Gastroesophageal sphincter (tissue), 3 donors: ENCODE measurements around the gene SPEN.

Source experiments
- EP300 ChIP-seq: sonication (generic); formaldehyde crosslinking; IDR thresholded peaks from one replicate; pipeline ENCODE4 v1.6.1; 2017; ENCODE audit warnings: antibody characterized with exemption, mild to moderate bottlenecking
- POLR2A ChIP-seq, 2 donors: fragments of 450-650 bp; IDR thresholded peaks; one replicate each; pipeline ENCODE4 v1.6.1; 2017; ENCODE audit warnings: antibody characterized with exemption in 2 of 2, mild to moderate bottlenecking in 2 of 2, moderate library complexity in 1 of 2
- POLR2AphosphoS5 ChIP-seq: sonication (generic); formaldehyde crosslinking; IDR thresholded peaks from one replicate; pipeline ENCODE4 v1.6.1; 2017; ENCODE audit warnings: antibody characterized with exemption
- TF ChIP-seq, protein P1 (sequence below), 4 experiments: fragments of 200-600 bp in 2 of 4; fragments of 450-650 bp in 2 of 4; sonication (generic) in 1 of 4; IDR thresholded peaks; one replicate each; pipeline ENCODE4 v1.5.1; 2017 to 2019; ENCODE audit warnings: antibody characterized with exemption in 4 of 4, mild to moderate bottlenecking in 2 of 4, moderate library complexity in 2 of 4

DNA sequence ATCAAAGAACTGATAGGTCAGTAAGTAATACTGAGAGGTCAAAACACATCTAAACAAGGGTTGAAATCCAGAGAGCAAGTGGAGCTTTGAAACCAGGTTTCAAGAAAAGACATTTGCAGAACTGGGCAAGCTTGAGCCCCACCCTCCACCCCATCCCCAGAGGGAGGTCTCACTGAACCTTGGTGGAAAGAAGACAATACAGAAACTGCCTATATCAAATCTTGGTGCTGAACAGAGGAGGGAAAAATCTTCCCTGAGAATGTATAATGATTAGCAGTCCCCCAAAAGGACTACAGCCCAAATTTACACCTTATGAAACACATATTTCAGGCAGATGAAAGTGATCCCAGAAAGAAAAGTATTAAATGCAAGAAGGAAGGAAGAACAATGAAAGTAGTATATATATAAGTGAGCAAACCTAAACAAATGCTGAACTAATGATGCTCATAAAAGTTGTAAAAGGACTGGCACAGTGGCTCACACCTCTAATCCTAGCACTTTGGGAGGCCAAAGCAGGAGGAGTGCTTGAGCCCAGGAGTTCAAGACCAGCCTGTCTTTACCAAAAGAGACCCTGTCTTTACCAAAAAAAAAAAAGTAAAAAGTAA lies 116.0 kb downstream of the SPEN start:
- no peak for TF ChIP-seq POLR2A (IDR thresholded peaks at IDR 0.05)
- TF ChIP-seq, protein P1, sequence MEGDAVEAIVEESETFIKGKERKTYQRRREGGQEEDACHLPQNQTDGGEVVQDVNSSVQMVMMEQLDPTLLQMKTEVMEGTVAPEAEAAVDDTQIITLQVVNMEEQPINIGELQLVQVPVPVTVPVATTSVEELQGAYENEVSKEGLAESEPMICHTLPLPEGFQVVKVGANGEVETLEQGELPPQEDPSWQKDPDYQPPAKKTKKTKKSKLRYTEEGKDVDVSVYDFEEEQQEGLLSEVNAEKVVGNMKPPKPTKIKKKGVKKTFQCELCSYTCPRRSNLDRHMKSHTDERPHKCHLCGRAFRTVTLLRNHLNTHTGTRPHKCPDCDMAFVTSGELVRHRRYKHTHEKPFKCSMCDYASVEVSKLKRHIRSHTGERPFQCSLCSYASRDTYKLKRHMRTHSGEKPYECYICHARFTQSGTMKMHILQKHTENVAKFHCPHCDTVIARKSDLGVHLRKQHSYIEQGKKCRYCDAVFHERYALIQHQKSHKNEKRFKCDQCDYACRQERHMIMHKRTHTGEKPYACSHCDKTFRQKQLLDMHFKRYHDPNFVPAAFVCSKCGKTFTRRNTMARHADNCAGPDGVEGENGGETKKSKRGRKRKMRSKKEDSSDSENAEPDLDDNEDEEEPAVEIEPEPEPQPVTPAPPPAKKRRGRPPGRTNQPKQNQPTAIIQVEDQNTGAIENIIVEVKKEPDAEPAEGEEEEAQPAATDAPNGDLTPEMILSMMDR (IDR thresholded peaks at IDR 0.05) = no peak
- no peak for TF ChIP-seq POLR2AphosphoS5
- no peak for TF ChIP-seq EP300
